ENCODE data around the gene PIGBOS1. TPM values are rescaled to one million over a fixed set of nuclear protein-coding genes. Genes with fewer than 3 reads are reported as not detected.

The PIGBOS1 gene
- total and polyA plus RNA-seq, 9 of the 15 experiments (the other 6 are each of a cell fraction or from before 2014, with no cell fraction given) = 25.2 to 76.2 (median 46.0) TPM

- TF ChIP-seq JUND (IDR thresholded peaks at IDR 0.05; ENCODE audit: borderline replicate concordance, low read depth, low read length) = peak; percentile 98
- TF ChIP-seq JUND (tag; IDR thresholded peaks at IDR 0.05; ENCODE audit: borderline replicate concordance, low read depth, low read length) = peak; percentile 99
- TF ChIP-seq ZNF766 (CRISPR knock-in tag; conservative IDR thresholded peaks at IDR 0.05) = no peak
- TF ChIP-seq HDGF (IDR thresholded peaks at IDR 0.05) = 0 out of 2 replicates have a peak, but pooled peaks have one; percentile 17
- TF ChIP-seq CC2D1A (IDR thresholded peaks at IDR 0.05) = no peak; the same call in 1 of the 2 replicates
- TF ChIP-seq ZNF830 (CRISPR knock-in tag; IDR thresholded peaks at IDR 0.05) = no peak
- 0 out of 2 replicates have a peak, but pooled peaks have one; percentile 18 for TF ChIP-seq CBX1 (IDR thresholded peaks at IDR 0.05; ENCODE audit: low read depth)
- TF ChIP-seq NFYB (IDR thresholded peaks at IDR 0.05; ENCODE audit: extremely low read depth, insufficient read length) = no peak
- TF ChIP-seq TSC22D4 (tag; IDR thresholded peaks at IDR 0.05) = no peak
- peak; percentile 87 for TF ChIP-seq ZEB2 (IDR thresholded peaks at IDR 0.05)
- TF ChIP-seq KDM1A (IDR thresholded peaks at IDR 0.05) = peak; percentile 79 to 82; a peak in 3 of 4 replicates
- TF ChIP-seq RBBP5 (IDR thresholded peaks at IDR 0.05; ENCODE audit: borderline replicate concordance, insufficient read depth, low read length, poor library complexity, severe bottlenecking) = no peak
- TF ChIP-seq TCF7L2 (IDR thresholded peaks at IDR 0.05; ENCODE audit: low read depth, low read length) = peak; percentile 43; the same call in 1 of the 2 replicates
- peak; percentile 68 for TF ChIP-seq MAFF (IDR thresholded peaks at IDR 0.05; ENCODE audit: low read length)
- TF ChIP-seq ZNF436 (CRISPR knock-in tag; IDR thresholded peaks at IDR 0.05) = no peak
- TF ChIP-seq ZFP91 (CRISPR knock-in tag; IDR thresholded peaks at IDR 0.05) = no peak
- TF ChIP-seq NONO (IDR thresholded peaks at IDR 0.05; ENCODE audit: low read depth in 2 of 2, low read length in 1 of 2) = peak in 1 of 2 experiments; percentile 7; a peak in 1 of 4 replicates
- no peak for TF ChIP-seq CAMTA2 (CRISPR knock-in tag; conservative IDR thresholded peaks at IDR 0.05)
- TF ChIP-seq ATF2 (CRISPR knock-in tag; IDR thresholded peaks at IDR 0.05) = no peak
- no peak for TF ChIP-seq HNRNPK (IDR thresholded peaks at IDR 0.05; ENCODE audit: low read depth, low read length, poor library complexity, severe bottlenecking)
- no peak for TF ChIP-seq HMGXB4 (CRISPR knock-in tag; IDR thresholded peaks at IDR 0.05)
- TF ChIP-seq SNIP1 (IDR thresholded peaks at IDR 0.05; ENCODE audit: low read depth) = no peak
- no peak for TF ChIP-seq E2F3 (CRISPR knock-in tag; IDR thresholded peaks at IDR 0.05)
- TF ChIP-seq MLX (CRISPR knock-in tag; conservative IDR thresholded peaks at IDR 0.05) = no peak
- peak; percentile 96 for TF ChIP-seq SMARCC2 (IDR thresholded peaks at IDR 0.05; ENCODE audit: low read depth)
Measured at GRCh38 chr15:55279746-55280351, 39.1 kb downstream of the PIGBOS1 start (continued).
